Esophagus squamous epithelium (tissue), 4 donors: ENCODE measurements around the gene SYTL3.

ENCODE experiments used
- POLR2A ChIP-seq, 4 donors: fragments of 450-650 bp; IDR thresholded peaks; one replicate each; pipeline ENCODE4 v1.6.1; 2017; ENCODE audit warnings: antibody characterized with exemption in 4 of 4, mild to moderate bottlenecking in 4 of 4, moderate library complexity in 3 of 4
- TF ChIP-seq, protein P1 (sequence below), 6 experiments: fragments of 450-650 bp in 4 of 6; fragments of 200-600 bp in 2 of 6; sonication (generic) in 2 of 6; IDR thresholded peaks; one replicate each; pipeline ENCODE4 v1.5.1; 2016 to 2019; ENCODE audit warnings: antibody characterized with exemption in 6 of 6, mild to moderate bottlenecking in 4 of 6, moderate library complexity in 4 of 6

DNA sequence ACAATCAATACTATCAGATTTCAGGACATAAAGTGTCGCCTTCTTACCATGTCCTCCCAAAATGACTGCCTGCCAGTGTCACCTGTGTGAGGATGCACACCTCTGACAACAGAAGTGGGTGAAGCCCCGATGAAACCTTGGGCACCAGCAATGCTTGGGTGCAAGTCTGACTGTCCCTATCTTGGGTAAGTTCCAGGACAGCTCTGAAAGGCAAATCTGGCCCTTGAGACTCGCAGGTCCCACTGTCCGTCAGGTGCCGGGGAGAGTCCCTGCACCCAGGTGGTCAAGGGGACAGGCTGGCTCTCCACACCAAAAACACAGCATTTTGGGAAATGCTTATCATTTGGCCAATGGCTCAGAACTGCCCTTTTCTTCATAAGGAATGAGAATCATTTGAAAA, 126.0 kb downstream of the SYTL3 start:
- TF ChIP-seq POLR2A (IDR thresholded peaks at IDR 0.05), result no peak
- TF ChIP-seq, protein P1, sequence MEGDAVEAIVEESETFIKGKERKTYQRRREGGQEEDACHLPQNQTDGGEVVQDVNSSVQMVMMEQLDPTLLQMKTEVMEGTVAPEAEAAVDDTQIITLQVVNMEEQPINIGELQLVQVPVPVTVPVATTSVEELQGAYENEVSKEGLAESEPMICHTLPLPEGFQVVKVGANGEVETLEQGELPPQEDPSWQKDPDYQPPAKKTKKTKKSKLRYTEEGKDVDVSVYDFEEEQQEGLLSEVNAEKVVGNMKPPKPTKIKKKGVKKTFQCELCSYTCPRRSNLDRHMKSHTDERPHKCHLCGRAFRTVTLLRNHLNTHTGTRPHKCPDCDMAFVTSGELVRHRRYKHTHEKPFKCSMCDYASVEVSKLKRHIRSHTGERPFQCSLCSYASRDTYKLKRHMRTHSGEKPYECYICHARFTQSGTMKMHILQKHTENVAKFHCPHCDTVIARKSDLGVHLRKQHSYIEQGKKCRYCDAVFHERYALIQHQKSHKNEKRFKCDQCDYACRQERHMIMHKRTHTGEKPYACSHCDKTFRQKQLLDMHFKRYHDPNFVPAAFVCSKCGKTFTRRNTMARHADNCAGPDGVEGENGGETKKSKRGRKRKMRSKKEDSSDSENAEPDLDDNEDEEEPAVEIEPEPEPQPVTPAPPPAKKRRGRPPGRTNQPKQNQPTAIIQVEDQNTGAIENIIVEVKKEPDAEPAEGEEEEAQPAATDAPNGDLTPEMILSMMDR (IDR thresholded peaks at IDR 0.05), result no peak
